K562 (cell line): ENCODE measurements around the gene NDOR1. TPM values are rescaled to one million over a fixed set of nuclear protein-coding genes. Genes with fewer than 3 reads are reported as not detected.

ENCODE experiments used
- ATAC-seq: fragments of 200-7000 bp; cut with Tn5 transposase; 3 replicates; pipeline ENCODE4 v1.9.1; 2020; ENCODE audit warnings: moderate library complexity
- BruUV-seq: library from RNA; stranded (reverse); fragments of 400-500 nt; replicated peaks from 2 replicates; lab custom pipeline; 2021; lab: Mats Ljungman, UMichigan
- CTCF ChIA-PET: fragments of 300-600 bp; formaldehyde crosslinking; extraction: SDS; loops from one replicate; lab custom pipeline; 2021; ENCODE audit warnings: low intra/inter-chr PET ratio; lab: Yijun Ruan, JAX
- POLR2A ChIA-PET: fragments of 300-600, 350-650 bp; sonication (Branson Sonifier 250); formaldehyde crosslinking; extraction: SDS; loops from one replicate; lab custom pipeline; 2021; ENCODE audit warnings: antibody characterized with exemption, inconsistent platforms; lab: Yijun Ruan, JAX
- DNase-seq, 4 experiments: peaks; one replicate each; pipeline versions ENCODE4 v3.0.0 to v3.0.0-alpha.2; 2011 to 2018; ENCODE audit warnings: low spot score in 3 of 4, mixed read lengths in 3 of 4; ENCODE audit errors: extremely low read depth in 1 of 4
- FAIRE-seq: peaks from 2 replicates; lab custom pipeline; 2011; peaks lifted over from hg19 to GRCh38; lab: Jason Lieb, UNC
- H2AFZ ChIP-seq: 2 replicates; pipeline ENCODE4 v1.6.0; 2011; ENCODE audit warnings: low read depth, low read length, control low read depth, inconsistent platforms
- H3K27ac ChIP-seq: fragments of 200-600 bp; 3 replicates; pipeline ENCODE4 v1.8.0; 2011; ENCODE audit warnings: low read depth, mild to moderate bottlenecking, control low read depth, inconsistent platforms, low read length, moderate library complexity, mixed read lengths; ENCODE audit errors: extremely low read depth
- H3K27me3 ChIP-seq, 2 experiments: fragments of 300-600 bp in 1 of 2; 2 replicates in 1 of 2; 3 replicates in 1 of 2; pipeline versions ENCODE4 v1.6.0 to v1.8.0; 2011; ENCODE audit warnings: inconsistent platforms in 2 of 2, low read length in 2 of 2, mild to moderate bottlenecking in 1 of 2, mixed read lengths in 1 of 2, moderate library complexity in 1 of 2; ENCODE audit not compliant: control insufficient read depth in 2 of 2, insufficient read depth in 2 of 2
- H3K36me3 ChIP-seq: fragments of 300-600 bp; 3 replicates; pipeline ENCODE4 v1.8.0; 2011; ENCODE audit warnings: mild to moderate bottlenecking, low read length, inconsistent platforms; ENCODE audit not compliant: control insufficient read depth, insufficient read depth
- H3K4me1 ChIP-seq, 2 experiments: fragments of 200-600 bp in 1 of 2; replicated peaks in 1 of 2; 2 replicates in 1 of 2; 3 replicates in 1 of 2; pipeline versions ENCODE4 v1.5.1 to v1.8.0; 2011; ENCODE audit warnings: inconsistent platforms in 2 of 2, low read length in 2 of 2, mild to moderate bottlenecking in 1 of 2, mixed read lengths in 1 of 2, moderate library complexity in 1 of 2; ENCODE audit not compliant: control insufficient read depth in 2 of 2, insufficient read depth in 2 of 2
- H3K4me2 ChIP-seq: 2 replicates; pipeline ENCODE4 v1.6.1; 2011; ENCODE audit warnings: low read length, control low read depth, inconsistent platforms, mixed read lengths; ENCODE audit not compliant: insufficient read depth
- H3K4me3 ChIP-seq: fragments of 200-600 bp; sonication (generic), shearing (Covaris generic); 2 replicates; pipeline ENCODE4 v1.5.1; 2016; ENCODE audit warnings: control low read depth, inconsistent platforms
- H3K79me2 ChIP-seq: fragments of 200-600 bp; 3 replicates; pipeline ENCODE4 v1.8.0; 2011; ENCODE audit warnings: low read length, inconsistent platforms; ENCODE audit not compliant: control insufficient read depth, insufficient read depth
- H3K9ac ChIP-seq, 2 experiments: 2 replicates each; pipeline versions ENCODE4 v1.6.0 to v1.6.1; 2011; ENCODE audit warnings: low read depth in 2 of 2, low read length in 2 of 2, control low read depth in 1 of 2, inconsistent platforms in 1 of 2, mild to moderate bottlenecking in 1 of 2, mixed read lengths in 1 of 2; ENCODE audit not compliant: insufficient read depth in 1 of 2
- H3K9me1 ChIP-seq: one replicate; pipeline ENCODE4 v1.6.0; 2011; ENCODE audit warnings: inconsistent platforms, mild to moderate bottlenecking, low read length, moderate library complexity; ENCODE audit not compliant: control insufficient read depth, insufficient read depth
- H3K9me3 ChIP-seq: replicated peaks from 2 replicates; pipeline ENCODE4 v1.5.1; 2011; ENCODE audit warnings: low read depth, low read length, inconsistent platforms; ENCODE audit not compliant: control insufficient read depth, insufficient read depth
- H4K20me1 ChIP-seq: replicated peaks from 2 replicates; pipeline ENCODE4 v1.6.1; 2011; ENCODE audit warnings: low read length, inconsistent platforms, mixed read lengths; ENCODE audit not compliant: control insufficient read depth, insufficient read depth
- GATAD2B ChIP-seq: fragments of 450-650 bp; IDR thresholded peaks from 2 replicates; pipeline ENCODE4 v1.6.1; 2017; ENCODE audit warnings: mild to moderate bottlenecking, borderline replicate concordance
- RBFOX2 ChIP-seq: fragments of 200-400 bp; formaldehyde crosslinking; IDR thresholded peaks from 2 replicates; pipeline ENCODE4 v1.6.1; 2017; ENCODE audit warnings: low read depth, mild to moderate bottlenecking, low read length, moderate library complexity
- RBM17 ChIP-seq: fragments of 200-400 bp; formaldehyde crosslinking; IDR thresholded peaks from 2 replicates; pipeline ENCODE4 v1.6.1; 2017; ENCODE audit warnings: low read depth, mild to moderate bottlenecking, low read length, borderline replicate concordance
- ZNF589 ChIP-seq: fragments of 200-800 bp; sonication (Bioruptor generic); IDR thresholded peaks from 2 replicates; pipeline ENCODE4 v1.6.1; 2016; ENCODE audit warnings: low read depth, missing genetic modification characterization, missing compliant biosample characterization
- WGBS: fragments of 100-300 bp; shearing (Covaris generic); methylation state at CpG from one replicate; pipeline ENCODE4 v1.1.6; 2016; ENCODE audit warnings: low coverage, mixed read lengths; ENCODE audit not compliant: insufficient coverage; ENCODE audit errors: missing lambda C conversion rate; 5-methylcytosine and 5-hydroxymethylcytosine counted together
- in situ Hi-C: fragments of 300-500 bp; cut with MboI; formaldehyde crosslinking; loops from 4 replicates; pipeline ENCODE4 v1.15.0; 2018; ENCODE audit warnings: inconsistent platforms, mixed read lengths
- intact Hi-C: fragments of 100-400 bp; cut with micrococcal nuclease; formaldehyde crosslinking; loops from 2 replicates; pipeline ENCODE4 v1.14.2; 2022
- polyA plus RNA-seq, 8 experiments: library from polyadenylated mRNA; depleted of rRNA in 4 of 8; stranded (reverse) in 5 of 8; unstranded in 3 of 8; fragments of >200 nt; fragmentation: Nextera tagmentation in 2 of 8; fragmentation: Illumina TruSeq in 1 of 8; extraction: Ambion mirVana in 2 of 8; extraction: Trizol in 1 of 8; gene quantifications; 2 replicates each; pipeline versions ENCODE4 v1.2.1 to v1.2.3, GENCODE V29; 2011 to 2014; ENCODE audit warnings: inconsistent platforms in 1 of 8, missing spikeins in 1 of 8
- total RNA-seq, 7 experiments: library from RNA; depleted of rRNA in 6 of 7; stranded (reverse); fragments of >200 nt in 6 of 7; fragmentation: Illumina TruSeq in 2 of 7; extraction: Trizol in 2 of 7; gene quantifications; 2 replicates each; pipeline versions ENCODE4 v1.2.1 to v1.2.3, GENCODE V29; 2011 to 2021; ENCODE audit warnings: low replicate concordance in 1 of 7
- TF ChIP-seq, protein P1 (sequence below): fragments of 250-450 bp; sonication (Bioruptor Pico); IDR thresholded peaks from 2 replicates; pipeline ENCODE4 v1.9.0; 2021; ENCODE audit warnings: mild to moderate bottlenecking

The NDOR1 gene
- total and polyA plus RNA-seq, 9 of the 15 experiments (the other 6 are each of a cell fraction or from before 2014, with no cell fraction given) = 0.06 to 36.9 (median 6.9) TPM

DNA sequence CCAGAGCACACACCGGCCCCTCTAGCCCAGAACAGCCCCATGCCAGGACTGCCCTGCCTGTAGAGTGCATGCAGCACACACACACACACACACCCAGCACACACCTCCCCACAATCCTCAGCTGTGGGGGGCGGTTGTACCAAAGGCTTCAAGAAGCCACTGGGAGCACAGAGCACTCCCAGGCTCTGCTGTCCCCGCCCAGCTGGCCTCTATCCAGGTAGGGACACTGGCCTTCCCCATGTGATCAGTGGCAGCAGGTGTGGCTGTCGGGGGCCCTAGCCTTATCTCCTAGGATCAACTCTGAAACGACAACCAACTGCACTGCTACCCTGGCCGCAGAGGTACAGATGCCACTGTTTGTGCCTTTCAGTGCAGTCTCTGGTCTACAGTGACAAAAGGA lies 19.1 kb upstream of the NDOR1 start:
- ChIA-PET CTCF (no interaction called here), POLR2A (interaction anchor here (0.7 to 6.7 kb wide), 2 partner anchors 16 to 20 kb away, joined by 3 to 56 read pairs; partner anchors contain the start of genes NDOR1, TMEM203 and TPRN)
- DNase-seq (peak in 2 of 4 experiments; percentile 38 to 54), ATAC-seq (no peak), FAIRE-seq (no peak)
- H3K36me3 ChIP-seq = peaks cover 72% of the 10 kb centered on the region; the same call in 2 of the 3 replicates
- no peak overlapping the region for H2AFZ ChIP-seq
- no peak overlapping the region for H3K27ac ChIP-seq
- intact Hi-C loops (no loop called here), in situ Hi-C loops (loop anchor here (5.0 kb wide), 1 partner anchor 41 kb away; the partner anchor contains the start of genes CYSRT1 and RNF224)
- H3K9ac ChIP-seq = peak overlapping the region in 1 of 2 experiments; percentile 96; a peak in 2 of 4 replicates
- BruUV-seq = no TSS peak
- H3K4me2 ChIP-seq = peak overlapping the region; percentile 98
- no peaks in the 10 kb centered on the region for H3K27me3 ChIP-seq
- H4K20me1 ChIP-seq = peaks cover 8% of the 10 kb centered on the region
- TF ChIP-seq ZNF589 (CRISPR knock-in tag) (no peak), RBM17 (no peak), RBFOX2 (0 out of 2 replicates have a peak, but pooled peaks have one; percentile 5), GATAD2B (no peak)
- peaks cover 20 to 83% of the 10 kb centered on the region in 2 experiments for H3K4me1 ChIP-seq
- WGBS = 27% methylated on average over 4 of the region's 6 CpGs
- no peaks in the 10 kb centered on the region for H3K9me3 ChIP-seq
- H3K9me1 ChIP-seq = no peaks in the 10 kb centered on the region
- peaks cover 43% of the 10 kb centered on the region for H3K79me2 ChIP-seq
- peak overlapping the region; percentile 98; the same call in 1 of the 2 replicates for H3K4me3 ChIP-seq

DNA sequence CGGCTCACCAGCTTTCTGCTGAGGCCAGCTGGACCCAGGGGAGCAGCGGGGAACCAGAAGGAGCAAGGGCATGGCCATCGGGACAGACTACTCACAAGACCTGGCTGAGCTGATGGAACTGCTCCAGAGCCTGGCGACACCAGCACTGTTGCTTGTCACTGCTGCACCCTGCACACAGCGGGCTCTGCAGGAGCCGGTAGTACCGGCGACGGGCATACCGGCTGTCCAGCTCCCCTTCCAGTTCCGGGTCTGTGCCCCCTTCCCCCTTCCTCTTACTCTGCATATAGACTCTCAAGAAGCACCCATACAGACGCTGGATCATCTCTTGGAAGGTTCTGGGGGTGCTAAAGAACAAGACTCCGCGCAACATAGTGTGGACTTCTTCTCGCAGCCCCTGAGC lies 18.1 kb upstream of the NDOR1 start:
- FAIRE-seq = no peak
- Histone ChIP-seq H3K4me3 (peak overlapping the region; percentile 98), H3K9ac (peak overlapping the region; percentile 93 to 96), H3K4me1 (peaks cover 20 to 90% of the 10 kb centered on the region in 2 experiments), H3K27me3 (no peaks in the 10 kb centered on the region), H3K9me1 (no peaks in the 10 kb centered on the region), H3K9me3 (no peaks in the 10 kb centered on the region), H3K4me2 (peak overlapping the region; percentile 98), H2AFZ (no peak overlapping the region), H3K36me3 (peaks cover 75% of the 10 kb centered on the region; the same call in 2 of the 3 replicates), H3K79me2 (peaks cover 43% of the 10 kb centered on the region), H3K27ac (no peak overlapping the region; the same call in 2 of the 3 replicates), H4K20me1 (peaks cover 8% of the 10 kb centered on the region)
- in situ Hi-C loops = loop anchor here (5.0 kb wide), 1 partner anchor 40 kb away; the partner anchor contains the start of genes CYSRT1 and RNF224
- no peak for DNase-seq
- ChIA-PET POLR2A (interaction anchor here (0.6 to 6.7 kb wide), 7 partner anchors 8 to 89 kb away, joined by 3 to 56 read pairs (median 3); partner anchors contain the start of genes NDOR1, TMEM203, TPRN and TUBB4B), CTCF (interaction anchor here (1.2 to 2.5 kb wide), 2 partner anchors 40 to 49 kb away, joined by 4 to 19 read pairs; partner anchors contain the start of gene RNF224)
- TF ChIP-seq, protein P1, sequence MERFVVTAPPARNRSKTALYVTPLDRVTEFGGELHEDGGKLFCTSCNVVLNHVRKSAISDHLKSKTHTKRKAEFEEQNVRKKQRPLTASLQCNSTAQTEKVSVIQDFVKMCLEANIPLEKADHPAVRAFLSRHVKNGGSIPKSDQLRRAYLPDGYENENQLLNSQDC (CRISPR knock-in tag) = no peak
- intact Hi-C loops = no loop called here
- WGBS = 38% methylated on average over 15 of the region's 15 CpGs
- BruUV-seq = no TSS peak
- ATAC-seq = no peak
